Pancreas (tissue), 10 donors: ENCODE data around the gene RALA. TPM values are rescaled to one million over a fixed set of nuclear protein-coding genes. Genes with fewer than 3 reads are reported as not detected.

Source experiments
- ATAC-seq, 4 donors: fragments of 200-7000 bp; cut with Tn5 transposase; one replicate each; pipeline versions ENCODE4 v1.8.0 to v1.9.1; 2020; ENCODE audit warnings: mild to moderate bottlenecking in 4 of 4, moderate library complexity in 4 of 4
- DNase-seq, 6 donors: peaks; one replicate each; pipeline ENCODE4 v3.0.0-alpha.2; 2020
- FAIRE-seq: peaks from 2 replicates; lab custom pipeline; 2012; peaks lifted over from hg19 to GRCh38; lab: Jason Lieb, UNC
- H3K27ac ChIP-seq, 4 donors: fragments of 200-600 bp; sonication (generic); 1 replicate in 3 of 4; 2 replicates in 1 of 4; pipeline versions ENCODE4 v1.5.0 to v1.8.0; 2020
- H3K27me3 ChIP-seq, 4 donors: fragments of 200-600 bp; one replicate each; pipeline ENCODE4 v1.8.0; 2021
- H3K36me3 ChIP-seq, 3 donors: fragments of 200-600 bp; sonication (generic) in 1 of 3; one replicate each; pipeline versions ENCODE4 v1.5.0 to v1.8.0; 2020 to 2021
- H3K4me1 ChIP-seq, 3 donors: fragments of 200-600 bp; one replicate each; pipeline ENCODE4 v1.8.0; 2021
- H3K4me3 ChIP-seq, 4 donors: fragments of 200-600 bp; sonication (generic) in 2 of 4; one replicate each; pipeline versions ENCODE4 v1.5.0 to v1.8.0; 2020 to 2021
- H3K9me3 ChIP-seq, 4 donors: fragments of 200-600 bp; one replicate each; pipeline ENCODE4 v1.8.0; 2021
- CTCF ChIP-seq, 4 donors: fragments of 200-600 bp; sonication (generic) in 3 of 4; IDR thresholded peaks; one replicate each; pipeline versions ENCODE4 v1.5.0 to v1.8.0; 2021; ENCODE audit warnings: antibody characterized with exemption in 4 of 4
- WGBS, 2 donors: extraction: QIAGEN DNeasy Blood & Tissue Kit; methylation state at CpG; one replicate each; pipeline ENCODE4 v1.1.7; 2013; 5-methylcytosine and 5-hydroxymethylcytosine counted together
- intact Hi-C, 3 donors: fragments of 100-400 bp; cut with DNase I; formaldehyde crosslinking; loops; one replicate each; pipeline versions ENCODE4 v1.11.1 to v1.14.2; 2022
- polyA plus RNA-seq, 2 donors: library from polyadenylated mRNA; stranded (reverse); fragments of 200-250 nt; gene quantifications; one replicate each; pipeline ENCODE4 v1.2.3, GENCODE V29; 2013
- total RNA-seq, 6 donors: library from RNA; stranded (reverse); fragmentation: NEBNext Ultra II Directional in 4 of 6; extraction: Animal tissue kit (Norgen Biotek cat#: 25700) in 4 of 6; gene quantifications; one replicate each; pipeline versions ENCODE4 v1.2.1 to v1.2.4, GENCODE V29; 2021 to 2023
- donor health status: healthy with polysubstance abuse.
- donor health status: DM: no; HTN: no; CAD: no; lungs with moderate emphysema.
- donor health status: DM: no; HTN: no; CAD: no.
- donor health status: control.
- donor health status: control.
- donor health status: Bipolar disorder and iron deficiency.
- donor health status: DM: yes; HTN: yes; CAD: no.
- donor health status: DM: no; HTN: no; CAD: no.
- donor health status: DM: no; HTN: no; CAD: no.
- donor health status: DM: yes; HTN: yes; CAD: no.

The RALA gene
- total and polyA plus RNA-seq, 8 donors = 7.0 to 19.1 (median 8.8) TPM

- no peaks in the 10 kb centered on the region for H3K36me3 ChIP-seq
- no peaks in the 10 kb centered on the region for H3K9me3 ChIP-seq
- no peak for TF ChIP-seq CTCF (IDR thresholded peaks at IDR 0.05)
- DNase-seq (no peak), ATAC-seq (no peak), FAIRE-seq (no peak)
- no peaks in the 10 kb centered on the region for H3K27me3 ChIP-seq
- intact Hi-C loops = no loop called here
- 84 to 92% methylated on average over 2 of the region's 2 CpGs for WGBS, 2 donors
- no peak overlapping the region for H3K27ac ChIP-seq
- H3K4me1 ChIP-seq = no peaks in the 10 kb centered on the region
- no peak overlapping the region for H3K4me3 ChIP-seq
Measured at GRCh38 chr7:39606352-39606751, 17.0 kb upstream of the RALA start.

GRCh38 chr7:39606941-39607340 is 16.4 kb upstream of the RALA start:
- WGBS, 2 donors = 75 to 80% methylated on average over 2 of the region's 2 CpGs
- intact Hi-C loops = no loop called here
- no peak overlapping the region for H3K4me3 ChIP-seq
- H3K4me1 ChIP-seq = no peaks in the 10 kb centered on the region
- FAIRE-seq = no peak
- no peaks in the 10 kb centered on the region for H3K27me3 ChIP-seq
- no peaks in the 10 kb centered on the region for H3K36me3 ChIP-seq
- no peak for ATAC-seq
- TF ChIP-seq CTCF (IDR thresholded peaks at IDR 0.05) = no peak
- H3K27ac ChIP-seq = no peak overlapping the region
- DNase-seq = no peak
- no peaks in the 10 kb centered on the region for H3K9me3 ChIP-seq

- no peak for FAIRE-seq
- intact Hi-C loops = no loop called here
- WGBS, 2 donors = 54 to 57% methylated on average over 2 of the region's 2 CpGs
Measured at GRCh38 chr7:39607865-39608264, 15.5 kb upstream of the RALA start.

GRCh38 chr7:39608278-39608677 is 15.1 kb upstream of the RALA start:
- H3K4me1 ChIP-seq = no peaks in the 10 kb centered on the region
- H3K9me3 ChIP-seq = no peaks in the 10 kb centered on the region
- no peaks in the 10 kb centered on the region for H3K36me3 ChIP-seq
- no peak overlapping the region for H3K4me3 ChIP-seq
- intact Hi-C loops = no loop called here
- WGBS, 2 donors = 58 to 70% methylated on average over 3 of the region's 3 CpGs
- ATAC-seq (no peak), DNase-seq (no peak), FAIRE-seq (no peak)
- H3K27me3 ChIP-seq = no peaks in the 10 kb centered on the region
- no peak for TF ChIP-seq CTCF (IDR thresholded peaks at IDR 0.05)
- H3K27ac ChIP-seq = peak overlapping the region in 1 of 4 donors; percentile 40

More at GRCh38 chr7:39607865-39608264, 15.5 kb upstream of the RALA start:
- Histone ChIP-seq H3K4me3 (no peak overlapping the region), H3K36me3 (no peaks in the 10 kb centered on the region), H3K27ac (peak overlapping the region in 2 of 4 donors; percentile 31 to 40), H3K4me1 (no peaks in the 10 kb centered on the region), H3K9me3 (no peaks in the 10 kb centered on the region), H3K27me3 (no peaks in the 10 kb centered on the region)
- TF ChIP-seq CTCF (IDR thresholded peaks at IDR 0.05) = no peak
- ATAC-seq = peak in 1 of 4 donors; percentile 67
- no peak for DNase-seq

DNA sequence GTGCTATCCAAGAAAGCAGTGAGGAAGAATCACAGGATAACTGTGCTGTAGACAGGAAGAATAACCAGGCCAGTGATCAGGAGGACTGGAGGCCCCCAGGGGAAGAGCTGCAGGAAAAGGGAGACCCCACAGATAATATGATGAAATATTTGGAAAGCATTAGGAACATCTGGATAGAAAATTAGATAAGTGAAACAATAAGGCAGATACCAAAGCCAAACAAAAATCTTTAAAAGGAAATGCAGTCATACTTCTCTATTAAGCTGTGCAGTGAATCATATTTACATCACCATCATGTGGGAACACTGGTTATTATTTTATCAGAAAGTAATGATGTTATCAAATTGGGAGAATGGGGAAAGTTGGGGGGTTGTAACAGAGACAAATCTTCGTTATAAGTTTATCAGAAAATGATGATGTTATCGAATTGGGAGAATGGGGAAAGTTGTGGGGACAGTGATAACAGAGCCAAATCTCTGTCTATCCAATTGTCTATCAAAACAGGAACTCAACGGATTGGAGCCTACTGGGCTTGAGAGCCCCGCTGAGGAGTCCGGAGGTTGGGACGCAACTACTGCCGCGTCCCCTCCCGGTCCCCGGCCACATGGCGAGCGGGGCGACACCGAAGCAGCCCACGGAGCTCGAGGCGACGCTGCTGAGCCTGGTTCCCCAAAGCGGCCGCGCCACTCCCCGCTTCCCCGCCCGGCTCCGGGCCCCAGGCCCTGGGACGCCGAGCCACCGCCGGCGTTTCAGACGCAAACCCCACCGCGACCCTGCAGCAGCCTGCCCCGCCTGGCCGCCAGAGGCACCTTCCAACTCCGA is 14.0 kb upstream of the RALA start:
- FAIRE-seq = no peak
- WGBS, 2 donors = 24 to 25% methylated on average over 34 to 36 of the region's 36 CpGs
- Histone ChIP-seq H3K27me3 (no peaks in the 10 kb centered on the region), H3K36me3 (no peaks in the 10 kb centered on the region), H3K9me3 (no peaks in the 10 kb centered on the region), H3K27ac (peak overlapping the region in 2 of 4 donors; percentile 45 to 51), H3K4me1 (no peaks in the 10 kb centered on the region), H3K4me3 (peak overlapping the region in 2 of 4 donors; percentile 7 to 21)
- DNase-seq = peak in 1 of 6 donors; percentile 63
- no peak for TF ChIP-seq CTCF (IDR thresholded peaks at IDR 0.05)
- ATAC-seq = peak in 3 of 4 donors; percentile 46 to 79 (median 73)
- intact Hi-C loops = no loop called here
